ENCODE measurements around the gene TMTC1. TPM values are rescaled to one million over a fixed set of nuclear protein-coding genes. Genes with fewer than 3 reads are reported as not detected.

Gene TMTC1
- total RNA-seq, 4 donors from 2014 or later: 84.0 to 177 (median 105) TPM

DNA sequence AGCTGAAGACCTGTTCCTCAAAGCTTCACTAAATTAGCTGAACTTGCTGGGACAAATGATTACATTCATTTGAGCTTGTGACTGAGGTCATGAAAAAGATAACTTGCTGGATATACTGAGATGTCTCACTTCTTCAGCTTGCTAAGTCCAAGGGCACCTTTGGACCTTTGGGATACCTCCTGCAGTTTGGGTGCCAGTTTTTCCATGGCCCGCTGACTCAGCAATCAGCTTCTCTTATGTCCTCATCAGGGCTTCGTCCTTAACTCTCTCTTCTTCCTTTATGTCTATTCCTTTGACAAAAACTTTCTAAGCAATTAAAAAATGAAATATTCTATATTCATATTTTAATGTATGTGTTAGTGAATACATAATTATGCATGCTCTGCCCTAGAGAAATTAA lies 331.9 kb downstream of the TMTC1 start:
- no peak for TF ChIP-seq POLR2A (IDR thresholded peaks at IDR 0.05; ENCODE audit: low read depth)
- no peak for TF ChIP-seq EP300 (IDR thresholded peaks at IDR 0.05)
- TF ChIP-seq, protein P1, sequence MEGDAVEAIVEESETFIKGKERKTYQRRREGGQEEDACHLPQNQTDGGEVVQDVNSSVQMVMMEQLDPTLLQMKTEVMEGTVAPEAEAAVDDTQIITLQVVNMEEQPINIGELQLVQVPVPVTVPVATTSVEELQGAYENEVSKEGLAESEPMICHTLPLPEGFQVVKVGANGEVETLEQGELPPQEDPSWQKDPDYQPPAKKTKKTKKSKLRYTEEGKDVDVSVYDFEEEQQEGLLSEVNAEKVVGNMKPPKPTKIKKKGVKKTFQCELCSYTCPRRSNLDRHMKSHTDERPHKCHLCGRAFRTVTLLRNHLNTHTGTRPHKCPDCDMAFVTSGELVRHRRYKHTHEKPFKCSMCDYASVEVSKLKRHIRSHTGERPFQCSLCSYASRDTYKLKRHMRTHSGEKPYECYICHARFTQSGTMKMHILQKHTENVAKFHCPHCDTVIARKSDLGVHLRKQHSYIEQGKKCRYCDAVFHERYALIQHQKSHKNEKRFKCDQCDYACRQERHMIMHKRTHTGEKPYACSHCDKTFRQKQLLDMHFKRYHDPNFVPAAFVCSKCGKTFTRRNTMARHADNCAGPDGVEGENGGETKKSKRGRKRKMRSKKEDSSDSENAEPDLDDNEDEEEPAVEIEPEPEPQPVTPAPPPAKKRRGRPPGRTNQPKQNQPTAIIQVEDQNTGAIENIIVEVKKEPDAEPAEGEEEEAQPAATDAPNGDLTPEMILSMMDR (IDR thresholded peaks at IDR 0.05): no peak
- TF ChIP-seq POLR2AphosphoS5 (IDR thresholded peaks at IDR 0.05): no peak
- H3K4me1 ChIP-seq: no peaks in the 10 kb centered on the region
- H3K27ac ChIP-seq (replicated peaks in 1 of 4): no peak overlapping the region
- WGBS: 89% methylated on average over 2 of the region's 2 CpGs
- intact Hi-C loops (cut with DNase I): no loop called here
- H3K27me3 ChIP-seq: no peaks in the 10 kb centered on the region
- H3K9me3 ChIP-seq: no peaks in the 10 kb centered on the region
- H3K4me3 ChIP-seq: no peak overlapping the region
- H3K36me3 ChIP-seq: no peaks in the 10 kb centered on the region
- no peak for DNase-seq (ENCODE audit: extremely low spot score)
